HG03135 (cell line): ENCODE data around the gene PEPD.

Experiments used
- ATAC-seq: cut with Tn5 transposase; IDR thresholded peaks from one replicate; pipeline ENCODE4 v1.9.1; 2021; ENCODE audit warnings: mild to moderate bottlenecking, moderate library complexity; ENCODE audit not compliant: unreplicated experiment

PEPD gene

GRCh38 chr19:33547676-33548075 is 26.1 kb upstream of the PEPD start:
- ATAC-seq = no peak

- ATAC-seq = no peak
Measured at GRCh38 chr19:33546656-33547055, 25.1 kb upstream of the PEPD start.

GRCh38 chr19:33545217-33545981 is 23.8 kb upstream of the PEPD start:
- ATAC-seq = no peak

- ATAC-seq = no peak
Measured at GRCh38 chr19:33535226-33535625, 13.6 kb upstream of the PEPD start.

GRCh38 chr19:33532859-33533460 is 11.4 kb upstream of the PEPD start:
- no peak for ATAC-seq

GRCh38 chr19:33530842-33531241 is 9.3 kb upstream of the PEPD start:
- no peak for ATAC-seq

GRCh38 chr19:33530296-33530695 is 8.7 kb upstream of the PEPD start:
- no peak for ATAC-seq

GRCh38 chr19:33529094-33529676 is 7.6 kb upstream of the PEPD start:
- no peak for ATAC-seq

GRCh38 chr19:33528404-33528803 is 6.8 kb upstream of the PEPD start:
- ATAC-seq = no peak

- no peak for ATAC-seq
Measured at GRCh38 chr19:33527125-33527524, 5.5 kb upstream of the PEPD start.

GRCh38 chr19:33524024-33524664 is 2.6 kb upstream of the PEPD start:
- ATAC-seq = no peak

GRCh38 chr19:33523167-33523566 is 1.6 kb upstream of the PEPD start:
- ATAC-seq = no peak

- no peak for ATAC-seq
Measured at GRCh38 chr19:33522371-33522662, 726 bp upstream of the PEPD start.

GRCh38 chr19:33520844-33521479 is 629 bp downstream of the PEPD start:
- ATAC-seq = no peak

GRCh38 chr19:33520048-33520643 is 1.4 kb downstream of the PEPD start:
- ATAC-seq = no peak

- ATAC-seq = no peak
Measured at GRCh38 chr19:33519416-33519815, 2.2 kb downstream of the PEPD start.

GRCh38 chr19:33518541-33518940 is 3.0 kb downstream of the PEPD start:
- no peak for ATAC-seq

GRCh38 chr19:33517922-33518321 is 3.7 kb downstream of the PEPD start:
- no peak for ATAC-seq

- ATAC-seq = no peak
Measured at GRCh38 chr19:33515921-33516320, 5.7 kb downstream of the PEPD start.

- ATAC-seq = no peak
Measured at GRCh38 chr19:33514885-33515551, 6.6 kb downstream of the PEPD start.

- ATAC-seq = no peak
Measured at GRCh38 chr19:33513424-33513823, 8.2 kb downstream of the PEPD start.
